Measurements from ENCODE around the gene PRRX2.

Gene PRRX2

DNA sequence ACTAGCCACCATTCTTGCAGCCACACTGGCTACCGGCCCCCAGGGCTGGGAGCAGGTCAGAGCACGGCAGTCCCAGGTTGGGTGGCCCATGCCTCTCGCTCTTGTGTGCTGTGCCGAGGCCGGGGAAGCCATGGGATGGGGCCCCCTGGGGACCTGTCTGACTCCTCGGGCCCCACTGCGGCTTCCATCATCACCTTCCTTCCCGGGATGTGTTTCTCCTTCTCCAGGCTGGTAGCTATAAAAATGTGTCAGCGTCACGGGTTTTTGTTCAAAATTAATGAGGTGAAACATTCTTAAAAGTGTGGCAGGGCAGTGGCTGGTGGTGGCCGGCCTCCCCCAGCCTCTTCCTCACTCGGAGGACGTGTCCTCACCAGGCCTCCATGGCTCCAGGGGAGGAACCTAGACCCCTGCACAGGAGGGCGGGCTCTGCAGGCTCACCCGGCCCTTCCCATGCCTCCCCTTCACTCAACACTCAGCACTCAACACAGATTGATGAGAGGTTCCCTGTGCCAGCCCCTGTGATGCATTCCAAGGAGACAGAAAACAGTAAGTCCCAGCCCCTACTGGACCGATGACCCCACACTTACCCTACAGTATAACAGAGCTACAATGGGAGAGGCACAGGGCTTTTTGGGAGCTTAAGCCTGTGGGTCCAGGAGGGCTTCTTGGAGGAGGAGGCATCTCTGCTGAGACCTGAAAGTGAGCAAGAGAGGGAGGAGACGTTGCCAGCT is 44.2 kb downstream of the PRRX2 start:
- no peak for DNase-seq (ENCODE audit: low read depth)

DNA sequence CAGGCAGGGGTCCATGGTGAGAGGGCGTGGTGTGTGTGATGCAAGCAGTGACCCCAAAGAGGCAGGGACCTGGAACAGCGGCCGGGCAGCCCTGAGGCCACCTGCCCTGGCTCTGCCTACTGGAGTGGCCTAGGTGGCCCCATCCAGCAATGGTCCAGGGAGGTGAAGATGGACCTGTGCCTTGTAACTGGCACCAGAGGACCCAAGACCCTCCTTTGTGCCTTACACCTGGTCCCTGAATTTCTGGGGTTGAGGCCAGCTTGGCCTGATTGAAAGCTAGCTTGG is 44.7 kb downstream of the PRRX2 start:
- no peak for DNase-seq (ENCODE audit: low read depth)

DNA sequence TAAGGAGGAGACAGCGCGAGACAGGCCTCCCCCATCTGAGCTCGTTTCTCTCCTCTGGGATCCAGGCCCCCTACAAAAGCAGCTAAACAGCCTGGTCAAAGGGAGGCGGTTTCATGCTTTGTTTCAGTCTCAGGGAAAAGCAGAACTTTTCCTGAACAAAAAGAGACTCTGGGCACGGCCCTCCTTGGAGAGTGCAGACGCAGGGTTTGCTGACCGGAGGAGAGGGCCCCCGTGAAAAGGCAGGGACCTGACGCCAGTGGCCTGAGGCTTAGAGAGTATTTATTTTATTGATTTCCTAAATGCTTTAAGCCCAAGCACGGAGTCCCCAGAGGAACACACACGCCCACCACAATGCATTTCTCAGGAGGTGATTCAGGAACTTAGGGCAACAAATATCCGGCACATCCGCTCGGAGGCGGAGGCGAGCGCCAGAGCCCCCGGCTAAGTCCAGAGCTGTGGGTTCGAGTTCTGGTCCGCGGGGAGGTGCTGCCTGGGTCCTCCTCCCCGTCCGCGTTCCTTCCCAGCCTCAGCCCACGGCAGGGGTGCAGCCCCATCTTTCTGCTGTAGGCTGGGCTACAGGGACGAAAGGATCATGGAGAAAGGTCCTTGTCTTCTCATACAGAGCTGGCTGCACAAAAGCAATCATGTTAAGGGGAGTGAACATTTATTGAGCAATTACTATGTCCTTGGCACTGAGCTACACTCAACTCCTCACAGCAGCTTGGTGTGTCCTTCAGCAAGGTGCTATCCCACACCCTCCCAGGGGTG is 47.4 kb downstream of the PRRX2 start:
- DNase-seq (ENCODE audit: low read depth): peak; percentile 77

DNA sequence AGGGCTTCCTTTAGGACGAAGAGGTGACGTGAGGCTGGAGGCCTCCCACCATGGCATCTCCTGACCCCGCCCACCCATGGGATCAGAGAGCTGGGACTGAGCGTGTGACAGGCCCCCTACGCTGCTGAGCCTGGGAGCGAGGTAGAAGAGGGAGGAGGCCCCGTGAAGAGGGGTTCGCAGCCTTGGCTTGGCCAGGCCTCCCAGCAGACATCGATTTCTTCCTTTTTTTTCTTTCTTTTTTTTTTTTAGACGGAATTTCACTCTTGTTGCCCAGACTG is 47.9 kb downstream of the PRRX2 start:
- DNase-seq (ENCODE audit: low read depth): no peak

DNA sequence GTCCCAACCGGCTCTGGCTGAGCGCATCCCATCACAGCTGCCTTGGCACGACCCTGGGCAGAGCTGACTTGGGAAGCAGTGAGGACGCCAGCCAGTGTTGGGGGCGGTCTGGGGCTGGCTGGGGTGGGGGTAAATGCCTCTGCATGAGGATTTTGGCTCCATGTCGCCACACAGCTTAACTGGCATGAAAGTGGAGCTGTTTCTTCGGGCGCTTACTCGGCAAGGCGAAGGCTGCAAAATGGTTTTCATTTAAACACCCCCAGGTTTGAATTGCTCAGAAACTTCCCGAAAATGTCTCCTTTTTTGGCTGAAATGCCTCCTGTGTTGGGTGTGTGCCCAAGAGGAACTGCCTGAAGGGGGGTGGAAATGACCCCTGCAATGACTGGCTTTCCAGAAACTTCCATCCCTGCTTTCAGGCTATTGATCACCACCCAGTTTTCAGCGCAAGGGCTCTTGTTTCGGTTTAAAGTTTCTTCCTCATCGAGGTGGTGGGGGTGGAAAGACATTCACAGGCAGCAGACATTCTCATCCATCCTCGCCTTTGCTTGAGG is 49.1 kb downstream of the PRRX2 start:
- no peak for DNase-seq (ENCODE audit: low read depth)

DNA sequence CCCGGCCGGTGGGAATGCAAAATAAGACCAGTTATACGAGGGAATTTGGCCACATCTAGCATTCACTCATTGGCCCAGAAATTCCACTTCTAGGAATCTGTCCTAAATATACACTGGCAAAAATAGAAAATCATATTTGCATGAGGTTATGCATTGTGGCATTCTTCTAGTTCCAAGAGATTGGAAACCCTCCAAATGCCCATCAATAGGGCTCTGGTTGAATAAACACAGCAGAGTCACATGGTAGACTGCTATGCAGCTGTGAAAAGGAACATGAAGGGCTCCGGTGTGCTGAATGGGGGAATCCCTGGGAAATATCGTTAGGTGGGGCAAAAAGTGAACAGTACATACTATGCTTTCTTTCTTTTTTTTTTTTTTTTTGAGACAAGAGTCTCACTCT is 50.6 kb downstream of the PRRX2 start:
- no peak for DNase-seq (ENCODE audit: low read depth)

DNA sequence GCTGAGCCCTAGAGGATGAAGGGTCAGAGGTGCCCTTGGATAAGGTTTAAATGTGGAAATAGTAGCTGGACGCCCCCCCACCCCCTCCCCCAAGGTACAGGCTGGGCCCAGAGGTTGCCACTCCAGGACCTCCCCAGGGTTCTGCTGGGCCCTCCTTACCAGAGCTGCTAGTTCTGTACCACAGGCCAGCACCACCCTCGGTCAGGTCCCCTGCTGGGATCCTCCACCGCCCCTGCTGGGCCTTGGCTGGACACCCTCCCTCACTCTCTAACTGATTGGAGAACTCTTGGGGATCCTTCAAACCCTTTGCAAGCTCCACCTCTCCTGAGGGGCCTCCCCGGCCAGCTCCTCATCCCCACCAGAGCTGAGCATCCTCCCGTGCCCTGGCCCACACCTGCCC is 52.5 kb downstream of the PRRX2 start:
- no peak for DNase-seq (ENCODE audit: low read depth)

DNA sequence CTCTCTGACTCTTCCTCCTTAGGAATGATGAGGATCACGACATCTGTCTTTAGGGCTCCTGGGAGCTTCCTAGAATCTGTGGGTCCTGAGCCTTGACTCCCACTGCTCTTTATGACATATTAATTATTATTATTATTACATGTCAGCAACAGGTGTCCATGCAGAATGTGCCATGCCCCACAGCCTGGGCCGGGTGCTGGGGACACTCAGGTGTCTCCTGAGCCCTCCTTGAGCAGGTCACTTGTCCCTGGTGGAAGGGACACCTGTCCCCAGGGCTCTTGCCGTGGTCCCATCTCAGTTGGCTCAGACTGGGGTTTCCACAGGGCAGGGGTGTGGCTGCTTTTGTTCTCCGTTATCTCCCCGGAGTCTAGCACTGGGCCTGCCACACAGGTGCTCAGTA is 53.2 kb downstream of the PRRX2 start:
- DNase-seq (ENCODE audit: low read depth): no peak

DNA sequence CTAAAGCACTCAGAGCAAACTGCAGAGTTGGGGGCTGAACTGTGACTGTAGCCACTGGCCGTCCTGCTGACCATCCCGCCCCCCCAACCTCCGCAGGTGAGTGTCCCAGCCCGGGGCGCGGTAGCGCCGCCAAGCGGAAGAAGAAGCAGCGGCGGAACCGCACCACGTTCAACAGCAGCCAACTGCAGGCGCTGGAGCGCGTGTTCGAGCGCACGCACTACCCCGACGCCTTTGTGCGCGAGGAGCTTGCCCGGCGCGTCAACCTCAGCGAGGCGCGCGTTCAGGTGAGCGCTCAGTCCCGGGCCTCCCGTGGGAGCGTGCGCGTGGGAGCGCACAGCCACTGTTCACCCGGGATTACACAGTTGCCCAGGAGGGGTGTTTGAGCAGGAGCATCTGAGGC is 53.7 kb downstream of the PRRX2 start:
- DNase-seq (ENCODE audit: low read depth): no peak

DNA sequence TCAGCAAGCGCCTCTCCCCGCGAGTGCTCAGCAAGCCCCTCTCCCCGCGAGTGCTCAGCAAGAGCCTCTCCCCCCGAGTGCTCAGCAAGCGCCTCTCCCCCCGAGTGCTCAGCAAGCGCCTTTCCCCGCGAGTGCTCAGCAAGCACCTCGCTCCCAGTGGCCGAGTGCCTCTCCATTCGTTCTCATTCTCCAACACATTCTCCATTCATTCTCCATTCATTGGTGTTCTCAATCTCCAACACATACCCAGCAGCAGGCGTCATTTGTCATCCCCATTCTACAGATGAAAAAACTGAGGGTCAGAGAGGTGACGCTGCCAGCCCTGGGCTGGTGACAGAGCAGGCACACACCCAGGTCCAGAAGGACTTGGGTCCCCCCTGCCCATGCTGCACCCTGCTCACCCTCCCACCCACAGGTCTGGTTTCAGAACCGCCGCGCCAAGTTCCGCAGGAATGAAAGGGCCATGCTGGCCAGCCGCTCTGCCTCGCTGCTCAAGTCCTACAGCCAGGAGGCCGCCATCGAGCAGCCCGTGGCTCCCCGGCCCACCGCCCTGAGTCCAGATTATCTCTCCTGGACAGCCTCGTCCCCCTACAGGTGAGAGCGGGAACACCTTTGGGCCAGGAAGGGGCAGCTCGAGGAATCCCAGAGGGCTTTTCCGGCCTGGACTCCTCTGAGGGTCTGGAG is 54.9 kb downstream of the PRRX2 start:
- DNase-seq (ENCODE audit: low read depth): no peak

DNA sequence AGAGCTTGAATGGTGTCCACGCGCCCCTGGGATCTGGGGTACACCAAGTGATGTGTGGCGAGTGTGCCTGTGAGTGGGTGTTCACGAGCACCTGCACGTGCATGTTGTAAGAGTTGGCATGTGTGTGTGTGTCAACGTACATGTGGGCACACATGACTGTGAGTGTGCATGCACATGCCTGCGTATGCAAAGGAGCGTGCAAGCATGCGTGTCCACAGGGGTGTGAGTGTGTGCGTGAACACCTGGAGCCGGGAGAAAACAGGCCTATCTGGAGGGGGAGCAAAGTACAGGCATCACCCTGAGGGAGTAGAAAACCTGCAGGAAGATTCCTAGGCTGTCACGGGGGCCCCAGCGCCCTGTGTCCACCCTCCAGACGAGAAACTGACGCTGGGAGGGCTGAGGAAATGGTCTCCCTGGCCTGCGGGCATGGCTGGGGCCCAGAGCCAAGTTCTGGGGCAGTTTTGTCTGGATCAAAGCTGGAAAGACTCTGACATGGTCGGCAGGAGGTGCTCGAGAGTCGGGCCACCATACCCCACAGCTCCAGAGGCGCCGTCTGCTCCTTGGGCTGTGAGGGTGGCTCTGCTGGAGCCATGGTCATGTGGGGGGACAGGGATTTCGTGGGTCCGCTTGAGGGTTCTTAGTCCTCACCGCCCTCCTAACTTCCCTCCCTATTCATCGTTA is 55.6 kb downstream of the PRRX2 start:
- DNase-seq (ENCODE audit: low read depth): no peak

DNA sequence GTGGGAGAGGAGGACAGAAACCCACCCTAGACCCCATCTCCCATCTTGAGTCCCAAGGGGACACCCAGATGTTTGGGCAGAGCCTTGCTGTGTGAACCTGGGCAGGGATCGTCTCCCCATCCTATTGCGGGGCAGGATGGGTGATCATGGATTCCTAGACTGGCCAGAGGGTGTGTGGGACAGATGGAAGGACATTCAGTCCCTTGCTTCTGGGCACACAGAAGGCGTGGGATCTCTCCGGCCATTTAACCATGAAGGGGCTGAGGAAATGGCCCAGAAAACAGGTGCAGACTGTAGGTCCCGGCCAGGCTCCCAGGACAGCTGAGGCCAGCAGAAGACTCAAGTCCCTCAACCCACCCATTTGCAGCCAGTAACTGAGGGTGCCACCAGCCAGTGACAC is 57.5 kb downstream of the PRRX2 start:
- DNase-seq (ENCODE audit: low read depth): no peak

DNA sequence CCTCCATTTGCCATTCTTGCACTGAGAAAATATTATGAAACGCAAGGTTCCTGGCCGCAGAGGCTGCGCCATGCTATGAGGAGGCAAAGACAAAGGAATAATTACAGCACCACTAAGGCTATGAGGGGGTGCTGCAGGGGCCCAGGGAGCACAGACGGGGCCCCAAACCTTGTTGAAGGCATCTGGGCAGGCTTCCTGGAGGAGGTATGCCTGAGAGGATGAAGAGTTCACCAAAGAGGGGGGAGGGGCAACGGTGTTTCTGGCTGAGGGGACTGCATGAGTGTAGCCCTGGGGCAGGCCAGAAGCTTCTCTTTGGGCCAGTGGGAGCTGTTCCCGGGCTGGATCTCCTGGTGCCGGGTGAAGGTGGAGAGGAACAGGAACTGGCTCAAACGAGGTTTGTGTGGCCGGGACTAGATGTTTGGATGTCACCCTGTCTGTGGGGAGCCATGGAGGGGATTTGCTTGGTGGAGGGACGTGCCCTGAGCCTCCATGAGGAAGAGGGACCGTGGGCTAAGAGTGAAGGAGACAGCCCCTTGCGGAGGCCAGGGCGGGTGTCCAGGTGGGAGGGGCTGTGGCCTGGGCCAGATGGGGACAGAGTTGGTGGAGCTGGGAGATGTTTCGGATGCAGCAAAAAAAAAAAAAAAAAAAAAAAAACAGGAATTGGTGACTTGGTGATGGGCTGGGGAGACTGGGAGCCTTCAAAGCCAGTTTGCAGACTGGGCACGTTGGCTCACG is 59.2 kb downstream of the PRRX2 start:
- DNase-seq (ENCODE audit: low read depth): no peak

DNA sequence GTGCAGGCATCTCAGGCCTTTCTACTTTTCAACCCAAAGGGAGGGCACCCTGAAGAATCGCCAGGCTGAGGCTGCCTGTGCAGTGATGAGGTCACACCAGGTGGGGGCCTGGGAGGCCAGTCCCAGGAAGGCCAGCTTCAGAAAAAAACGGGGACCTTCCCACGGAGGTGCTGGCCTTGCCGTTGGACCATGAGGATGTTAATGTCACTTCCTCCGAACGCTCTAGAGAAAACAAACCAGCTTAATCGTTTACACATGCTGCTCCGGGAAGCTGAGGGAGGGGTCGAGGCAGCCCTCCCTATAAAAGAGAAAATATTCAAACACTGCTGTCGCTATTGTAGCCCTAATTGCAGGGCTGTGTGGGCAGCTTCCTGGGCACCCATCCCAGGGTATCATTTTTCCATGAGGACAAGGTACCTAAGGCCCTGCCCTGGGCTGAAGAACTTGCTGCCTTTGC is 60.4 kb downstream of the PRRX2 start:
- no peak for DNase-seq (ENCODE audit: low read depth)

DNA sequence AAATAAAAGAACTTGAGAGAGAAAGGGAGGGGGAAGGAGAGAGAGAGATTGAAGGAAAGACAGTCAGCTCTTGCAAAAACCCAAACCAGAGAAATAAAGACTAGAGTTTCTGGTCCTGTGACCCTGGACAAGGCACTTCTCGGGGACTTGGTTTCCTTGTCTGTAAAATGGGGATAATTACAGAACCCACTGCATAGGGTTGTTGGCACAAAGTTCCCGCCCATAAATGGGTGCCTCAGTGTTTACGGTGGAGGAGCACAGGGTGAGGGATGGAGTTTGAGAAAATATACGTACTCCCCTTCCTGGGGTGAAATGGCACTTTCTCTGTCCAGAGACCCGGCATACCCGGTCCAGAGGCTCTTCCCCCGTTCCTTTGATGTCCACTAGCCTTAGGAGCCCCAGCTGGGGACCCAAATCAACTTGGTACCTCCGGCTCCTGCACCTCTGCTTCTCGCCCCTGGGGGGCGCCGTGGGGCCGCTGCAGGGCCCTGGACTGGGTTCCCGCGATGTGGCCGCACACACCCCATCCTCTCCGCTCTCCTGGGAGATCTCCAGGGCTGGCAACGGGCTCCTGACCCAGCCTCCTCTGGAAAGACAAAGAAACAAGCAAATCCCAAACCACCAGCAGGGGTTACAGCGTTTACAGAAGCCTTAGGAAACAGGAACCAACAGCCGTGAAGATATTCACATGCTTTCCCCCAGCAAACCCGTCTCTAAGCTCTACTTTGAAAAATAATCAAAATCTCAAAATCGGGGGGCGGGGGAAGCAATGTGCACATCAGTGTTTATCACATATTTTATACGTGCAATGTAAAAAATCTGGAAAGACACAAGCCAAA is 61.1 kb downstream of the PRRX2 start:
- no peak for DNase-seq (ENCODE audit: low read depth)

DNA sequence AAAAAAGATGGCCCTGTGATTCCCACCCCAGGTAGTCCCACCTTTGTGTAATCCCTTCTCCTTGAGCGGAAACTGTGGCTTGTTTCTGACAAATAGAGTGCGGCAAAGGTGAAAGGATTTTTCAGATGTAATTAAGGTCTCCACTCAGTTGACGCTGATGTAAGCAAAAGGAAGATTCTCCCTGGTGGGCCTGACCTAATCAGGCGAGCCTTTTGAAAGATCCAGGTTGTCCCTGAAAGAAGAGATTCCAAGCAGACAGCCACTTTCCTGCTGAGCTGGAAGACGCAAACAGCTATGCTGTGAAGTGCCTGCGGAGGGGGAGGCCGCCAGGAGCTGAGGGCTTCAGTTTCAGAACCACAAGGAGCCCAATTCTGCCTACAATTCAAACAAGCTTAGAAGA is 63.3 kb downstream of the PRRX2 start:
- no peak for DNase-seq (ENCODE audit: low read depth)

DNA sequence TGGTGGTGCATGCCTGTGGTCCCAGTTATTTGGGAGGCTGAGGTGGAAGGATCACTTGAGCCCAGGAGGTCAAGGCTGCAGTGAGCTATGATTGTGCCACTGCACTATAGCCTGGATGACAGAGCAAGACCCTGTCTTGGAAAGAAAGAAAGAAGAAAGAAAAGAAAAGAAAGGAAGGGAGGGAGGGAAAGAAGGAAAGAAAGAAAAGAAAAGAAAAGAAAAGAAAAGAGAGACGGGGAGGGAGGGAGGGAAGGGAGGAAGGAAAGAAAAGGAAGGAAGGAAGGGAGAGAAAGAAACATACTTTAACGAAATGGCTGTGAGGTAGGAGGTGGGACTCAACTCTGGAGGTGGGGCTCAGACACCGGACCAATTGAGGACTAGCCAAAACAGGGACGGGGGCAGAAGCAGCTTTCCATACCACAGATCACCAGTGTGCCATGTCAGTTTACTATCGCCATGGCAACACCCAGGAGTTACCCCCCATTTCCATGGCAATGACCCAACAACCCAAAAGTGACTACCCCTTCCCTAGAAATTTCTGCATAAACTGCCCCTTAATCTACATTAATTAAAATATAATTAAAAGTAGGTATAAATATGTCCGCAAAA is 66.1 kb downstream of the PRRX2 start:
- DNase-seq (ENCODE audit: low read depth): no peak

DNA sequence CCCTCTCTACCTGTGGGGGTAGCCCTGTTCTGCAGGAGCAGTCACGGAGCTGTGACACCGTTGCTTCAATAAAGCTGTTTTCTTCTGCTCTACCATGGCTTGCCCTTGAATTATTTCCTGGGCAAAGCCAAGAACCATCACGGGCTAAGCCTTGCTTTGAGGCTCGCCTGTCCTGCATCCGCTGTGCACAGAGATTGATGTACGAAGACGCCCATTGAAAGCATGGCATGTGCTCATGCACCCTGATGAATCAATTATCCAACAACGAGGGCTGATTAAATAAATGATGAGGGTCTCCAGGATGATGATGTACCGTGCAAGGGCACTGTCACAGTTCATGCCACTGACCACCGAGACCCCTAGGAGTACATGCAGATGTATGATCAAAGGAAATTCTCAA is 66.7 kb downstream of the PRRX2 start:
- DNase-seq (ENCODE audit: low read depth): no peak

DNA sequence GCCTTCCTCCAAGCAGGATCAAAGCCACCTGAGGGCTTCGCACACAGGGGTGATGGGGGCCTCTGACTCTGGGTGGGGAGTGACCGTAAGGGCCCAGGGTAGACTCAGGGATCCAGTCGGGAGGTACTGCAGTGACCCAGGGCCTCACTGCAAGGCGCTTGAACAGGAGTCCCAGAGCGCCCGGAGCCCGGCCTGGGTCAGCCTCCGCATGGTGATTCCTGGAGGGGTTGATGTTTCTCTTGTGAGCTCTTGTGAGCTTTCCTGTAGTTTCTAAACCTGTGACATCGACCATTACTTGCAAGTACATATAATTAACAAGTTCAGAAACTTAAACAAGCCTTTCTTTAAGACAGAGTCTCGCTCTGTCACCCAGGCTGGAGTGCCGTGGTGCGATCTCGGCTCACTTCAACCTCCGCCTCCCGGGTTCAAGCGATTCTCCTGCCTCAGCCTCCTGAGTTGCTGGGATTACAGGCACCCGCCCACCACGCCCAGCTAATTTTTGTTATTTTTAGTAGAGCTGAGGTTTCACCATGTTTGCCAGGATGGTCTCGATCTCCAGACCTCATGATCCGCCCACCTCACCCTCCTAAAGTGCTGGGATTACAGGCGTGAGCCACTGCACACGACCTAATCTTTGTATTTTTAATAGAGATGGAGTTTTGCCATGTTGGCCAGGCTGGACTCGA is 67.6 kb downstream of the PRRX2 start:
- DNase-seq (ENCODE audit: low read depth): no peak

DNA sequence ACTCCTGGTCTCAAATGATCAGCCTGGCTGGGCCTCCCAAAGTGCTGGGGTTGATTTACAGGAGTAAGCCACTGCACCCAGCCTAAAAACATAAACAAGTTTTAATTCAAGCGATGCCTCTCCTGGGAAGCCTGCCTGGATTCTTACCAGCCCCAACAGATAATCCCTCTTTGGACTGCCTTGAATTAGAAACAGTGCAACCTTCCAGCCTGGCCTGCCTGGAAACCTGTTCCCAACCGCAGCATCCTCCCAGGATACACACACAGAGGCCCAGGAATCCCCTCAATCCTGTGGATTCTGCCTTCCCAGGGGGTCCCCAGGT is 68.1 kb downstream of the PRRX2 start:
- DNase-seq (ENCODE audit: low read depth): no peak

All from GM04503 (cell line).